Keratinocyte (primary cell): ENCODE measurements around the gene MMP24.

Experiments
- EZH2 ChIP-seq: IDR thresholded peaks from one replicate; pipeline ENCODE4 v1.6.1; 2012; ENCODE audit warnings: inconsistent platforms, mild to moderate bottlenecking, low read length, moderate library complexity
- TF ChIP-seq, protein P1 (sequence below), 3 experiments: IDR thresholded peaks in 1 of 3; conservative IDR thresholded peaks in 1 of 3; optimal IDR thresholded peaks in 1 of 3; 2 replicates in 2 of 3; 3 replicates in 1 of 3; pipeline versions ENCODE3 to v1.5.1; 2011; ENCODE audit warnings: low read length in 3 of 3, mild to moderate bottlenecking in 3 of 3, moderate library complexity in 2 of 3, control low read depth in 1 of 3, inconsistent platforms in 1 of 3; ENCODE audit not compliant: insufficient read depth in 2 of 3; ENCODE audit errors: extremely low read depth in 1 of 3

DNA sequence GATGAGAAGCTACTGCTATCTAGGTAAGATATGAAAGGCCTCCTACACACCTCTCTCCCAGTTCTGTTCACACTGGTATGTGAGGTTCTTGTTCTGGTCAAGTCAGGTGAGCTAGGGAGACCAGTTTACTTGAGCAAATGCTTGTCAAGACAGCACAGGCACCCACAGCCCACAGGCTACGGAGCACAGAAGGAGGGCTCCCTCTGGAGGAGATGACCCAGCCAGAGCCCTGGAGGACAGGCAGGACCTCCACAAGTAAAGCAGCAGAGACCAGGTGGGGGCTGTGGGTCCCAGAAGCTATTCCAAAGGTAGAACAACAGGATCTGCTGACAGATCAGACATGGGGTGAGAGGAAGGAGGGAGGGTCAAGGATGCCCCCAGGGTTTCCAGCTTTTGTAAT, 38.3 kb downstream of the MMP24 start:
- TF ChIP-seq, protein P1, sequence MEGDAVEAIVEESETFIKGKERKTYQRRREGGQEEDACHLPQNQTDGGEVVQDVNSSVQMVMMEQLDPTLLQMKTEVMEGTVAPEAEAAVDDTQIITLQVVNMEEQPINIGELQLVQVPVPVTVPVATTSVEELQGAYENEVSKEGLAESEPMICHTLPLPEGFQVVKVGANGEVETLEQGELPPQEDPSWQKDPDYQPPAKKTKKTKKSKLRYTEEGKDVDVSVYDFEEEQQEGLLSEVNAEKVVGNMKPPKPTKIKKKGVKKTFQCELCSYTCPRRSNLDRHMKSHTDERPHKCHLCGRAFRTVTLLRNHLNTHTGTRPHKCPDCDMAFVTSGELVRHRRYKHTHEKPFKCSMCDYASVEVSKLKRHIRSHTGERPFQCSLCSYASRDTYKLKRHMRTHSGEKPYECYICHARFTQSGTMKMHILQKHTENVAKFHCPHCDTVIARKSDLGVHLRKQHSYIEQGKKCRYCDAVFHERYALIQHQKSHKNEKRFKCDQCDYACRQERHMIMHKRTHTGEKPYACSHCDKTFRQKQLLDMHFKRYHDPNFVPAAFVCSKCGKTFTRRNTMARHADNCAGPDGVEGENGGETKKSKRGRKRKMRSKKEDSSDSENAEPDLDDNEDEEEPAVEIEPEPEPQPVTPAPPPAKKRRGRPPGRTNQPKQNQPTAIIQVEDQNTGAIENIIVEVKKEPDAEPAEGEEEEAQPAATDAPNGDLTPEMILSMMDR (optimal IDR thresholded peaks at IDR 0.05 in 1 of 3, IDR thresholded peaks at IDR 0.05 in 1 of 3, conservative IDR thresholded peaks at IDR 0.05 in 1 of 3; ENCODE audit: extremely low read depth in 1 of 3, insufficient read depth in 2 of 3, low read length in 3 of 3) = peak in 1 of 3 experiments; percentile 46
- TF ChIP-seq EZH2 = no peak
